Measurements from ENCODE around the gene COL18A1. TPM values are rescaled to one million over a fixed set of nuclear protein-coding genes. Genes with fewer than 3 reads are reported as not detected.

Gene COL18A1
- total and polyA plus RNA-seq, 5 donors = 52.3 to 134 (median 80.5) TPM

DNA sequence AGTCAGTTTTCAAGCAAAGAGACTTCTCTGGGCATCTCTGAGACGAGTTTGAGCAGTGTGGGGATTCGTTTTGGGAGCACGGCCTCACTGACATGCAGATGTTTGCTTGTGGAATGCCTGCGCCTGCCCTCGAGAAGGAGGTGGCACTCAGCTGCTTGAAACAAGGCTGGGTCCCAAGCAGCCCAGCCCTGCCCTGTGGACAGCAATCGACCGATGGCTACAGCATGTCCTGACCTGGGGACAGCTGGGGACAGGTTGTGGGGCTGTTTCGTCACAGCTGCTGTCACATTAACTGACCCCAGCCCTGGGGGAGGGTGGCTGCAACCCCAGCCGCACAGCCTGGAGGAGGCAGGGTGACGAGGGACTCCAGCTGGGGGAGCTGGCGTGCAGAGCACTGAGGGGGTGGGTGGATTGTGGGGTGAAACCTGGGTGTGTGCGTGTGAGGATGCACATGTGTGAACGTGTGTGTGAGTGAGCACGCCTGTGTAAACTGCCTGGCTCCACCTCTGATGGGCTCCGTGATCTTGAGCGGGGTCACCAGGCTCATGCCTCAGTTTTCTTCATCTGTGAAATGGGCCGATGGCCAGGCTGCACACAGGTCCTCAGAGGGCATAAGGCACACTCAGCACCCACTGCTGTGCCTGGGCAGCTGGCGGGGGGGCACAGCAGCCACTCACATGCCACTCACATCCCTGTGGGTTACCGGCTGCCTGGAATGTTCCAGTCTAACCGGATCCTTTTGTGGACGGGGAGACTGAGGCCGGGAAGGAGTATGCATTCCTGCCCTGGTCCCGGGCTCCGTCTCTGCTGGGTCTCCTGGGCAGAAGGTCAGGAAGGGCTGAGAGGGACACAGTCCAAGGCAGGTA lies 49.3 kb downstream of the COL18A1 start:
- no peaks in the 10 kb centered on the region for H3K9me3 ChIP-seq (ENCODE audit: control insufficient read depth, low read length)
- H3K27me3 ChIP-seq (ENCODE audit: control insufficient read depth, insufficient read depth) = no peaks in the 10 kb centered on the region
- intact Hi-C loops (cut with DNase I) = no loop called here
- ATAC-seq (peak in 1 of 2 donors; percentile 7), DNase-seq (peak; percentile 54 to 73 (median 62))
- no peak overlapping the region for H3K27ac ChIP-seq (ENCODE audit: low read length)
- no peak overlapping the region for H3K4me3 ChIP-seq (ENCODE audit: low read length)
- H3K4me1 ChIP-seq (ENCODE audit: control insufficient read depth, insufficient read depth, low read length) = no peaks in the 10 kb centered on the region
- 63% methylated on average over 24 of the region's 24 CpGs for whole genome bisulfite sequencing

DNA sequence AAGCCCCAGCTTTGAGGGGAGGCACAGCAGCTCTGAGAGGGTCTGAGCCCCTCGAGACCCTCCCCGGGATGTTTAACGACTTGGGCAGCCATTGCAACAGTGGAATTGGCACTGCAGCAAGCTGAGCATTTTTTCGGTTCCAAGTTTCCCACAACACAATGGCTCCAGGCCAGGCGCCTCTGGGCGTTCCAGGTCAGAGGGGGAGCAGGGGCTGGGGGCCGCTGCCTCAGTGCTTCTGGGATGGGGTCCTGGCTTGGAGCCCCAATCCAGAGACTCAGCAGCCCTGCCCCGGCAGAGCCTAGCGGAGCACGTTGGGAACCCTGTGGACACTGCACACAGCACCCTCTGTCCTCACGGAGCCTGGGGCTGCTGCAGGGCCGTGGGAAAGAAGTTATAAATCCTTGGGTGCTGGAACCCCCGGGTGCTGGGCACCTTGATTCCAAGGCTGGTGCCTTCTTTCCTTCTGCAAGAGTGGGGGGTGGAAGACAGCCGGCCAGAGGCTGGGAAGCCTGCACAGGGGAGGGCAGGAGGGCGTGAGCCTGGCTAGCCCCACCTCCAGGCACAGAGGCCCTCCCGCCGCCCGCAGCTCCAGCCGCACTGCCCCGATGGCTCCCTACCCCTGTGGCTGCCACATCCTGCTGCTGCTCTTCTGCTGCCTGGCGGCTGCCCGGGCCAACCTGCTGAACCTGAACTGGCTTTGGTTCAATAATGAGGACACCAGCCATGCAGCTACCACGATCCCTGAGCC lies 50.1 kb downstream of the COL18A1 start:
- peak; percentile 70 to 88 (median 87) for DNase-seq
- Histone ChIP-seq H3K4me3 (ENCODE audit: low read length) (peak overlapping the region; percentile 13), H3K4me1 (ENCODE audit: control insufficient read depth, insufficient read depth, low read length) (no peaks in the 10 kb centered on the region), H3K27me3 (ENCODE audit: control insufficient read depth, insufficient read depth) (no peaks in the 10 kb centered on the region), H3K9me3 (ENCODE audit: control insufficient read depth, low read length) (no peaks in the 10 kb centered on the region), H3K27ac (ENCODE audit: low read length) (no peak overlapping the region)
- WGBS = 25% methylated on average over 23 of the region's 23 CpGs
- intact Hi-C loops (cut with DNase I) = no loop called here
- peak; percentile 82 to 87 for ATAC-seq

DNA sequence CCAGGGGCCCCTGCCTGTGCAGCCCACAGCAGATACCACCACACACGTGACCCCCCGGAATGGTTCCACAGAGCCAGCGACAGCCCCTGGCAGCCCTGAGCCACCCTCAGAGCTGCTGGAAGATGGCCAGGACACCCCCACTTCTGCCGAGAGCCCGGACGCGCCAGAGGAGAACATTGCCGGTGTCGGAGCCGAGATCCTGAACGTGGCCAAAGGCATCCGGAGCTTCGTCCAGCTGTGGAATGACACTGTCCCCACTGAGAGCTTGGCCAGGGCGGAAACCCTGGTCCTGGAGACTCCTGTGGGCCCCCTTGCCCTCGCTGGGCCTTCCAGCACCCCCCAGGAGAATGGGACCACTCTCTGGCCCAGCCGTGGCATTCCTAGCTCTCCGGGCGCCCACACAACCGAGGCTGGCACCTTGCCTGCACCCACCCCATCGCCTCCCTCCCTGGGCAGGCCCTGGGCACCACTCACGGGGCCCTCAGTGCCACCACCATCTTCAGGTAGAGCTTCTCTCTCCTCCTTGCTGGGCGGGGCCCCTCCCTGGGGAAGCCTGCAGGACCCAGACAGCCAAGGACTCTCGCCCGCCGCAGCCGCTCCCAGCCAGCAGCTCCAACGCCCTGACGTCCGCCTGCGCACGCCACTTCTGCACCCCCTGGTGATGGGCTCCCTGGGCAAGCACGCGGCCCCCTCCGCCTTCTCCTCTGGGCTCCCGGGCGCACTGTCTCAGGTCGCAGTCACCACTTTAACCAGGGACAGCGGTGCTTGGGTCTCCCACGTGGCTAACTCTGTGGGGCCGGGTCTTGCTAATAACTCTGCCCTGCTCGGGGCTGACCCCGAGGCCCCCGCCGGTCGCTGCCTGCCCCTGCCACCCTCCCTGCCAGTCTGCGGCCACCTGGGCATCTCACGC lies 51.0 kb downstream of the COL18A1 start:
- H3K4me1 ChIP-seq (ENCODE audit: control insufficient read depth, insufficient read depth, low read length) = no peaks in the 10 kb centered on the region
- ATAC-seq (peak; percentile 12 to 30), DNase-seq (peak; percentile 55 to 80 (median 79))
- no peaks in the 10 kb centered on the region for H3K9me3 ChIP-seq (ENCODE audit: control insufficient read depth, low read length)
- no peaks in the 10 kb centered on the region for H3K27me3 ChIP-seq (ENCODE audit: control insufficient read depth, insufficient read depth)
- no peak overlapping the region for H3K27ac ChIP-seq (ENCODE audit: low read length)
- WGBS = 58% methylated on average over 47 of the region's 47 CpGs
- intact Hi-C loops (cut with DNase I) = no loop called here
- peak overlapping the region; percentile 13 for H3K4me3 ChIP-seq (ENCODE audit: low read length)

DNA sequence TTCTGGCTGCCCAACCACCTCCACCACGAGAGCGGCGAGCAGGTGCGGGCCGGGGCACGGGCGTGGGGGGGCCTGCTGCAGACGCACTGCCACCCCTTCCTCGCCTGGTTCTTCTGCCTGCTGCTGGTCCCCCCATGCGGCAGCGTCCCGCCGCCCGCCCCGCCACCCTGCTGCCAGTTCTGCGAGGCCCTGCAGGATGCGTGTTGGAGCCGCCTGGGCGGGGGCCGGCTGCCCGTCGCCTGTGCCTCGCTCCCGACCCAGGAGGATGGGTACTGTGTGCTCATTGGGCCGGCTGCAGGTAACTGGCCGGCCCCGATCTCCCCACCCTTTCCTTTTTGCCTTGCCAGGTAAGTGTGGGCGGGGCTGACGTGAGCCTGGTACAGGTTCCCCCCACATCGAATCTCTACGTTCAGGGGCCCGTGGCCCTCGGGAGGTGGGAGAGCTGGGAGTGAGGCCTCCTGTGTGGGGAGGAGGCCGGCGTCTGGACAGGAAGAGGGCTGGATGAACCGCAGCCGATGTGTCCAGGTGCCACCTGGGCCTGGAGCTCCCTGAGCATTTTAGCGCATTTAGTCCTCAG lies 51.7 kb downstream of the COL18A1 start:
- H3K27ac ChIP-seq (ENCODE audit: low read length) = no peak overlapping the region
- H3K27me3 ChIP-seq (ENCODE audit: control insufficient read depth, insufficient read depth) = no peaks in the 10 kb centered on the region
- H3K4me1 ChIP-seq (ENCODE audit: control insufficient read depth, insufficient read depth, low read length) = no peaks in the 10 kb centered on the region
- DNase-seq = peak; percentile 17 to 67 (median 44)
- intact Hi-C loops (cut with DNase I) = no loop called here
- ATAC-seq = no peak
- 91% methylated on average over 38 of the region's 38 CpGs for WGBS
- H3K4me3 ChIP-seq (ENCODE audit: low read length) = no peak overlapping the region
- H3K9me3 ChIP-seq (ENCODE audit: control insufficient read depth, low read length) = no peaks in the 10 kb centered on the region

DNA sequence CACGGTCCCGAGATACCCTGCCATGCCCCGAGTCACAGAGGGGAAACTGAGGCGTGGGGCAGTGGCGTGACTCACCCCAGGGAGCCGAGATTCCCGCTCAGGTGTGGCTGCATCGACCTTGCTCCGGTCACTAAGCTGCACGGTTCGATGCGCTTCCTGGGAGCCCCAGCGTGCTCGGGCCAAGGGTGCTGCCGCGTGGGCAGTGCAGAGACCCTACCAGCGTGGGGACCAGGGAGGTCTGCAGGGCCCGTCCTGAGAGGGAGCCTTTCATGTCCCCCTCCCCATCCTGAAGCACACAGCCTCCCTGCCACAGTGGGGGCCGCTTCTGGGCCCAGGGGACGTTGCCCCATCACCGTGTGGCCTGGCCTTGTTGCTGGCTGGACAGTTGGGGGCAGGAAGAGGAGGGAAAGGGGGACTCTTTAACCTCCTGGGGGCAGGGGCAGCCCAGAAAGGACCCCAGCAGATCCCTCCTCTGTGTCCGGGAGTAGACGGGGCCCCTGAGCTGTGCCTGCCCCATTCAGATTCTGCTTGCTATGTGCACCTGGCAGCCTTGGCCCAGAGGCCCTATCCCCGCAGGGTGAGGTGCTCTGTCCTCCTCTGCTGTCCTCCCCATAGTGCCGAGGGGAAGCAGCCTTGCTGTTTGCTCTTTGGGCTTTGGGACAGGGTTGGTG lies 52.3 kb downstream of the COL18A1 start:
- Histone ChIP-seq H3K4me3 (ENCODE audit: low read length) (no peak overlapping the region), H3K4me1 (ENCODE audit: control insufficient read depth, insufficient read depth, low read length) (no peaks in the 10 kb centered on the region), H3K27ac (ENCODE audit: low read length) (no peak overlapping the region), H3K27me3 (ENCODE audit: control insufficient read depth, insufficient read depth) (no peaks in the 10 kb centered on the region), H3K9me3 (ENCODE audit: control insufficient read depth, low read length) (no peaks in the 10 kb centered on the region)
- ATAC-seq (no peak), DNase-seq (peak; percentile 11 to 57 (median 34))
- intact Hi-C loops (cut with DNase I) = no loop called here
- 85% methylated on average over 25 of the region's 25 CpGs for WGBS

DNA sequence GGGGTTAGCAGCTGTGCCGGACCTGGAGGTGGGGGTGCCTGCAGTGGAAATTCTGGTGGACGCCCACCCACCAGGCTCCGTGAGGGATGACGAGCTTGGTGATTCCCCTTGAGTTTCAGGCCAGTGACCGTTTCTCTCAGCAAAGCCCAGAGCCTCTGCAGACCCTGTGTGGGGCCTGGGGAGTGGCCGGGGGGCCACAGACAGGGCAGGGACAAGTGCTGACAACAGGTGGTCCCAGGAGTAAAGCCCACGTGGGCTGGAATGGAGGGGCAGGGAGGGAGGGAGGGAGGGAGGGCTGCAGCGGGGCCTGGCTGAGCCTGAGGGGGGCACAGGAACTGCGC lies 52.8 kb downstream of the COL18A1 start:
- ATAC-seq (no peak), DNase-seq (peak in 2 of 3 donors; percentile 44 to 48)
- no peak overlapping the region for H3K27ac ChIP-seq (ENCODE audit: low read length)
- intact Hi-C loops (cut with DNase I) = no loop called here
- H3K4me3 ChIP-seq (ENCODE audit: low read length) = no peak overlapping the region
- WGBS = 66% methylated on average over 9 of the region's 9 CpGs
- no peaks in the 10 kb centered on the region for H3K27me3 ChIP-seq (ENCODE audit: control insufficient read depth, insufficient read depth)
- no peaks in the 10 kb centered on the region for H3K9me3 ChIP-seq (ENCODE audit: control insufficient read depth, low read length)
- no peaks in the 10 kb centered on the region for H3K4me1 ChIP-seq (ENCODE audit: control insufficient read depth, insufficient read depth, low read length)

DNA sequence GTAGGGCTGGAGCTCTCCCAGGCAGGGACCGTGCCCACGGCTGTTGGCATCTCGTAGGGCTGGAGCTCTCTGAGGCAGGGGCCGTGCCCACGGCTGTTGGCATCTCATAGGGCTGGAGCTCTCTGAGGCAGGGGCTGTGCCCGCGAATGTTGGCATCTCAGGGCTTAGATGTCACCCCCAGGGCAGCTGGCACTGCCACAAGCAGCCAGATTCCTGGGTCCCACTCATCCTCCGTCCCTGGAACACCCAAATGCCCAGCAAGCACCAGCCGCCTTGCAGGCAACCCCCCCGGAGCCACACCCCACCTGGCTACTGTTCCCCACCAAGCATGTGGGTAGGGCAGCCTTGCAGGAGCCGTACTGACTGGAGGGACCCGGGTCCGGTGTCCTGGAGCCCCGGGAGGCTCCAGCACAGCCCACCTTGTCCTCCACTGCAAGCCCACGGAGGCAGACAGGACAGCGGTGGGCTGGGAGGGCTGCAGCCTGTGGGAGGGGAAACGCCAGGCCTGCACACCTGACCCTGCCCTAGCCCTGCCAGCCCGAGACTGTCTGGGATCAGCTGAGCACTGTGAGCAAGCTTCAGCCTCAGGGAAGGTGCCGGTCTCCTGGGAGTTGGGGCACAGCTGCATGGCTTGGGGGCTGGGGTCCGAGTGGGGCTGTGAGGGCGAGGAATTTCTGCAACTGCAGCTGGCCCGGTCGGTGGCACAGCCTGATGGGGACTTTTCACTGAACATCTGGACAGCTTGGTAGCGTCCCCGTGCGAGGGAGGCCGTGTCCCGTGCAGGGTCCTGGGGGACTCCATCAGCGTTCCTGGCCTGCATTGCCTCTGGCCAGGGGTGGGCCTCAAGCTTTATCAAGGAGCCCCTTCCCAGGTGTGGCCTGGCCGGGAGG lies 53.6 kb downstream of the COL18A1 start:
- Histone ChIP-seq H3K27ac (ENCODE audit: low read length) (no peak overlapping the region), H3K9me3 (ENCODE audit: control insufficient read depth, low read length) (no peaks in the 10 kb centered on the region), H3K4me1 (ENCODE audit: control insufficient read depth, insufficient read depth, low read length) (no peaks in the 10 kb centered on the region), H3K4me3 (ENCODE audit: low read length) (no peak overlapping the region), H3K27me3 (ENCODE audit: control insufficient read depth, insufficient read depth) (no peaks in the 10 kb centered on the region)
- intact Hi-C loops (cut with DNase I) = no loop called here
- WGBS = 83% methylated on average over 30 of the region's 30 CpGs
- DNase-seq (peak; percentile 13 to 59 (median 50)), ATAC-seq (no peak)

DNA sequence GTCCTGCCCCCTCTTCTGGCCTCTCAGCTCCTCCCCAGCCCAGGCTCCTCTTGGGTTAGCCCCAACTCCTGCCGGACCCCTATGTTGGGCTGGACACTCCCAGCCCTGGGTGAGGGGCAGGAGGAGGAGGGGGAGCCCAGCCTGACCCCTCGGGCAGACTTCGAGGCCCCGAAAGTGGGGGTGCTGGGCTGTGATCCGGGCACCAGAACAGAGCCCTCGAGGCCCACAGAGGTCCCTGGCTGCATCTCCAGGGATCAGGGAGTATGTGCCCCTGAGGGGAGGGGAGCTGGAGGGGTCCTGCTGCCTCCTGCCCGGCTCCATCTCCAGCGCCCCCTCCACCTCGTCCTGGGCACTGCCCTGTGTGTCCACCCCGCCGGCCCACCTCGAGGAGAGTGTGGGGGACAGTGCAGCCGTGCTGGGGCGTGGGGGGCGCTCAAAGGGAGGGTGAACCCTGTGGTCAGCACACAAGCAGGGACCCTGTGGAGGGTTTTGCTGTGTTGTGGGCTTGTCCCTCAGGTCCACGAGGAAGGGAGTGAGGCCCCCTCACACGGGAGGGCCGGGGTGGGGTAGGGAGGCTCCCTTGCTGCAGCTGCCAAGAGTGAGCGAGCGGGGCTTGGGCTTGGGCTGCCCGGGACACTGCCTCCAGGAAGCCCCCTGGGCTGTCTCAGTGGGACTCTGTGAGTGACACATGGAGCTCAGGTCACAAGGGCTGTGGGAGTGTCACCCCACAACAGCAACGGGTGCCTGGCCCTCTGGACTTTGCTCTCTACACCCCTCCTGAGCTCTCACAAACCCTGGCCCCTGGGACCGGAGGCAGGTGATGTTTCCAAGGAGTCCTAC lies 54.4 kb downstream of the COL18A1 start:
- Histone ChIP-seq H3K4me1 (ENCODE audit: control insufficient read depth, insufficient read depth, low read length) (no peaks in the 10 kb centered on the region), H3K9me3 (ENCODE audit: control insufficient read depth, low read length) (no peaks in the 10 kb centered on the region), H3K27me3 (ENCODE audit: control insufficient read depth, insufficient read depth) (no peaks in the 10 kb centered on the region), H3K4me3 (ENCODE audit: low read length) (no peak overlapping the region), H3K27ac (ENCODE audit: low read length) (no peak overlapping the region)
- DNase-seq (peak; percentile 14 to 52 (median 48)), ATAC-seq (no peak)
- intact Hi-C loops (cut with DNase I) = no loop called here
- whole genome bisulfite sequencing = 91% methylated on average over 23 of the region's 23 CpGs

DNA sequence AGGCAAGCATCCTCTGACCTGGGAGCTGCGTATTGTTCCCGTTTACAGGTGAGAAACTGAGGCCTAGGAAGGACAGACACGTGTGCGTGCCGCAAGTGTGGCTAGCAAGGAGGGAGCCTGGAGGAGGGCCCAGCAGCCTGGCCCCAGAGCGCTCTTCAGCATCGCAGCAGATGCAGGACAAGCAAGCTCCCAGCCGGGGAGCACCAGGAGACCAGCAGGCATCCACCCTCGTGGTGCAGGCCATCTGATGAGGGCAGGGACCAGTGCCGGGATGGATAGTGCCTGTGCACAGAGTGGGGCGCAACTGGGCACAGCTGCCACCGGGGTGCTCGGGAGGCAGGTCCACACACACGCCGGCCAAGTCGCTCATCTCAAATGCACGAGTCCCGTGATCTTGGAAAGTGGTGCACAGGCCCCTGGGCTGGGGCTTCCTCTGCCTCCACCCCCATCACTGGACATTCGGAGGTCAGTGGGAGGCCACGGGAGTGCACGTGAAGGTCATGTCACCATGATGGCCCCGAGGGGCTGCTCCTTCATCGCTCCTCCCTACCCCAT lies 55.1 kb downstream of the COL18A1 start:
- H3K4me3 ChIP-seq (ENCODE audit: low read length) = no peak overlapping the region
- intact Hi-C loops (cut with DNase I) = no loop called here
- peak; percentile 13 to 55 (median 37) for DNase-seq
- 93% methylated on average over 23 of the region's 23 CpGs for WGBS
- no peaks in the 10 kb centered on the region for H3K4me1 ChIP-seq (ENCODE audit: control insufficient read depth, insufficient read depth, low read length)
- H3K27me3 ChIP-seq (ENCODE audit: control insufficient read depth, insufficient read depth) = no peaks in the 10 kb centered on the region
- ATAC-seq = no peak
- no peaks in the 10 kb centered on the region for H3K9me3 ChIP-seq (ENCODE audit: control insufficient read depth, low read length)
- no peak overlapping the region for H3K27ac ChIP-seq (ENCODE audit: low read length)

Data from right cardiac atrium (tissue), 5 donors.